ENCODE results near the gene KNSTRN.

- no peak for TF ChIP-seq REST (IDR thresholded peaks at IDR 0.05; ENCODE audit: unreplicated experiment)
- TF ChIP-seq EZH2 (IDR thresholded peaks at IDR 0.05; ENCODE audit: low read depth, unreplicated experiment), result no peak
- no peak for TF ChIP-seq CTCF (conservative IDR thresholded peaks at IDR 0.05; ENCODE audit: low read depth in 2 of 2)
- no peak for TF ChIP-seq POLR2AphosphoS5 (IDR thresholded peaks at IDR 0.05; ENCODE audit: low read depth)
- TF ChIP-seq NANOG (IDR thresholded peaks at IDR 0.05; ENCODE audit: borderline replicate concordance), result no peak
- no peak for TF ChIP-seq JUNB (IDR thresholded peaks at IDR 0.05; ENCODE audit: unreplicated experiment)
- TF ChIP-seq EZH2phosphoT487 (IDR thresholded peaks at IDR 0.05; ENCODE audit: unreplicated experiment), result no peak
- no peak for TF ChIP-seq CREB1 (CRISPR knock-in tag; IDR thresholded peaks at IDR 0.05; ENCODE audit: low read depth)
- no peak for TF ChIP-seq ETS1 (IDR thresholded peaks at IDR 0.05)
- no peak for TF ChIP-seq ZNF331 (CRISPR knock-in tag; IDR thresholded peaks at IDR 0.05; ENCODE audit: low read depth)
- no peak for TF ChIP-seq STAT1 (IDR thresholded peaks at IDR 0.05; ENCODE audit: unreplicated experiment)
- no peak for TF ChIP-seq ZNF114 (CRISPR knock-in tag; IDR thresholded peaks at IDR 0.05)
Observed at GRCh38 chr15:40368719-40369473, 13.6 kb upstream of the KNSTRN start.

Measured in GM23338 (cell line).